Esophagus squamous epithelium (tissue), 4 donors: ENCODE results near the gene MRPS24.

Source experiments
- CTCF ChIP-seq, 6 experiments: fragments of 450-650 bp in 4 of 6; fragments of 200-600 bp in 2 of 6; sonication (generic) in 2 of 6; IDR thresholded peaks; one replicate each; pipeline ENCODE4 v1.5.1; 2016 to 2019; ENCODE audit warnings: antibody characterized with exemption in 6 of 6, mild to moderate bottlenecking in 4 of 6, moderate library complexity in 4 of 6
- POLR2A ChIP-seq, 4 donors: fragments of 450-650 bp; IDR thresholded peaks; one replicate each; pipeline ENCODE4 v1.6.1; 2017; ENCODE audit warnings: antibody characterized with exemption in 4 of 4, mild to moderate bottlenecking in 4 of 4, moderate library complexity in 3 of 4

GRCh38 chr7:43869006-43869866, at the start of gene MRPS24:
- TF ChIP-seq POLR2A (IDR thresholded peaks at IDR 0.05) (peak in 2 of 4 donors; percentile 31 to 67), CTCF (IDR thresholded peaks at IDR 0.05) (no peak)
